Right lobe of liver (tissue), 6 donors: Measurements from ENCODE around the gene TGFB2. TPM values are rescaled to one million over a fixed set of nuclear protein-coding genes. Genes with fewer than 3 reads are reported as not detected.
"Not testable (repeated sequence)": the region's sequence is repeated elsewhere in the genome, so short reads cannot be mapped to it uniquely, and the experiment has no call there.

Experiments
- ATAC-seq, 4 donors: fragments of 200-7000 bp; cut with Tn5 transposase; one replicate each; pipeline ENCODE4 v1.9.1; 2020; ENCODE audit warnings: mild to moderate bottlenecking in 4 of 4, moderate library complexity in 4 of 4
- DNase-seq, 3 donors: peaks; one replicate each; pipeline ENCODE4 v3.0.0-alpha.2; 2020
- H3K27ac ChIP-seq, 3 donors: fragments of 200-600 bp; one replicate each; pipeline ENCODE4 v1.8.0; 2022
- H3K27me3 ChIP-seq, 2 donors: fragments of 200-600 bp; one replicate each; pipeline ENCODE4 v1.8.0; 2022
- H3K36me3 ChIP-seq, 4 donors: fragments of 200-600 bp; sonication (generic) in 1 of 4; one replicate each; pipeline versions ENCODE4 v1.5.1 to v1.8.0; 2017 to 2022; ENCODE audit warnings: control low read depth in 1 of 4
- H3K4me1 ChIP-seq, 4 donors: fragments of 200-600 bp; sonication (generic) in 1 of 4; one replicate each; pipeline versions ENCODE4 v1.5.1 to v1.8.0; 2017 to 2022; ENCODE audit warnings: control low read depth in 1 of 4
- H3K4me3 ChIP-seq, 3 donors: fragments of 200-600 bp; one replicate each; pipeline ENCODE4 v1.8.0; 2022
- H3K9me3 ChIP-seq, 4 donors: fragments of 200-600 bp; sonication (generic) in 1 of 4; one replicate each; pipeline versions ENCODE4 v1.5.1 to v1.8.0; 2017 to 2022; ENCODE audit warnings: control low read depth in 1 of 4
- CTCF ChIP-seq, 4 donors: fragments of 200-600 bp in 3 of 4; fragments of 450-650 bp in 1 of 4; IDR thresholded peaks; one replicate each; pipeline versions ENCODE4 v1.5.1 to v1.8.0; 2016 to 2022; ENCODE audit warnings: antibody characterized with exemption in 4 of 4, mild to moderate bottlenecking in 2 of 4
- POLR2A ChIP-seq: fragments of 450-650 bp; IDR thresholded peaks from one replicate; pipeline ENCODE4 v1.6.1; 2017; ENCODE audit warnings: antibody characterized with exemption, mild to moderate bottlenecking
- WGBS: methylation state at CpG from one replicate; pipeline ENCODE4 v1.1.6; 2018; ENCODE audit warnings: low coverage, low lambda C conversion rate; ENCODE audit not compliant: insufficient coverage; ENCODE audit errors: missing lambda C conversion rate; 5-methylcytosine and 5-hydroxymethylcytosine counted together
- intact Hi-C, 2 donors: fragments of 100-400 bp; cut with DNase I; formaldehyde crosslinking; loops; one replicate each; pipeline versions ENCODE4 v1.11.2 to v1.14.1; 2022
- total RNA-seq, 6 experiments: library from RNA; depleted of rRNA in 2 of 6; stranded (reverse); fragments of >200 nt in 2 of 6; fragmentation: NEBNext Ultra II Directional in 3 of 6; extraction: Animal tissue kit (Norgen Biotek cat#: 25700) in 3 of 6; gene quantifications; one replicate each; pipeline versions ENCODE4 v1.1.0 to v1.2.4, GENCODE V29; 2016 to 2023
- donor health status: DM: no; HTN: yes; CAD: no.
- donor health status: DM: no; HTN: no; CAD: no.
- donor health status: DM: no; HTN: no; CAD: no.
- donor health status: DM: no; HTN: yes; CAD: no.
- donor health status: DM: no; HTN: yes; CAD: no.

TGFB2 gene
- total RNA-seq, 6 experiments from 2014 or later = 0.18 to 2.8 (median 0.34) TPM

- no peaks in the 10 kb centered on the region for H3K36me3 ChIP-seq
- no peaks in the 10 kb centered on the region for H3K27me3 ChIP-seq
- H3K9me3 ChIP-seq = no peaks in the 10 kb centered on the region
- no peak for DNase-seq
- intact Hi-C loops = no loop called here
- no peak for TF ChIP-seq CTCF (IDR thresholded peaks at IDR 0.05)
- TF ChIP-seq POLR2A = no peak
- no peak overlapping the region for H3K27ac ChIP-seq
- WGBS = 94% methylated on average over 3 of the region's 3 CpGs
- ATAC-seq = no peak
- no peaks in the 10 kb centered on the region for H3K4me1 ChIP-seq
- H3K4me3 ChIP-seq = no peak overlapping the region
Measured at GRCh38 chr1:218314316-218314715, 30.8 kb upstream of the TGFB2 start.

- H3K27me3 ChIP-seq = no peaks in the 10 kb centered on the region
- intact Hi-C loops = no loop called here
- H3K4me1 ChIP-seq = no peaks in the 10 kb centered on the region
- no peak overlapping the region for H3K4me3 ChIP-seq
- no peaks in the 10 kb centered on the region for H3K36me3 ChIP-seq
- ATAC-seq (no peak), DNase-seq (no peak)
- no peaks in the 10 kb centered on the region for H3K9me3 ChIP-seq
- TF ChIP-seq POLR2A = no peak
- no peak overlapping the region for H3K27ac ChIP-seq
- WGBS = 95% methylated on average over 4 of the region's 4 CpGs
Measured at GRCh38 chr1:218315638-218316037, 29.5 kb upstream of the TGFB2 start.

GRCh38 chr1:218317061-218317460, 28.1 kb upstream of the TGFB2 start:
- DNase-seq (no peak), ATAC-seq (no peak)
- Histone ChIP-seq H3K27me3 (no peaks in the 10 kb centered on the region), H3K4me3 (no peak overlapping the region), H3K9me3 (no peaks in the 10 kb centered on the region), H3K36me3 (no peaks in the 10 kb centered on the region), H3K27ac (no peak overlapping the region), H3K4me1 (no peaks in the 10 kb centered on the region)
- intact Hi-C loops = no loop called here
- WGBS = 70% methylated on average over 5 of the region's 5 CpGs
- TF ChIP-seq POLR2A (no peak), CTCF (IDR thresholded peaks at IDR 0.05) (no peak)

- ATAC-seq, H3K9me3 ChIP-seq, H3K27ac ChIP-seq, H3K4me3 ChIP-seq, H3K4me1 ChIP-seq, intact Hi-C loops, DNase-seq, H3K36me3 ChIP-seq, H3K27me3 ChIP-seq: not testable (repeated sequence)
- WGBS = 94% methylated on average over 2 of the region's 3 CpGs
Measured at GRCh38 chr1:218320182-218320581, 25.0 kb upstream of the TGFB2 start.

GRCh38 chr1:218322762-218323161, 22.4 kb upstream of the TGFB2 start:
- no peak for ATAC-seq
- 98% methylated on average over 6 of the region's 17 CpGs for WGBS
- DNase-seq = peak in 1 of 3 donors; percentile 50

More at GRCh38 chr1:218322762-218323161, 22.4 kb upstream of the TGFB2 start:
- Histone ChIP-seq H3K4me1 (no peaks in the 10 kb centered on the region), H3K27ac (no peak overlapping the region), H3K4me3 (no peak overlapping the region), H3K9me3 (no peaks in the 10 kb centered on the region), H3K27me3 (no peaks in the 10 kb centered on the region), H3K36me3 (peaks cover 0 to 7% (median 1%) of the 10 kb centered on the region in 4 donors)
- intact Hi-C loops = no loop called here
- TF ChIP-seq POLR2A (no peak), CTCF (IDR thresholded peaks at IDR 0.05) (no peak)
